Skeletal muscle tissue (tissue), 4 donors: ENCODE measurements around the gene ACOT8. TPM values are rescaled to one million over a fixed set of nuclear protein-coding genes. Genes with fewer than 3 reads are reported as not detected.

Experiments used
- H3K27ac ChIP-seq: one replicate; pipeline ENCODE4 v1.7.0; 2013; ENCODE audit warnings: mild to moderate bottlenecking, low read depth, low read length, inconsistent platforms
- H3K27me3 ChIP-seq, 3 donors: one replicate each; pipeline ENCODE4 v1.7.0; 2013; ENCODE audit warnings: low read length in 3 of 3; ENCODE audit not compliant: control insufficient read depth in 3 of 3, insufficient read depth in 3 of 3
- H3K36me3 ChIP-seq, 3 donors: one replicate each; pipeline ENCODE4 v1.7.0; 2013; ENCODE audit warnings: low read length in 3 of 3; ENCODE audit not compliant: control insufficient read depth in 3 of 3, insufficient read depth in 3 of 3
- H3K4me1 ChIP-seq, 3 donors: one replicate each; pipeline ENCODE4 v1.7.0; 2013; ENCODE audit warnings: low read length in 3 of 3, mild to moderate bottlenecking in 3 of 3; ENCODE audit not compliant: control insufficient read depth in 3 of 3, insufficient read depth in 3 of 3
- H3K4me3 ChIP-seq, 3 donors: one replicate each; pipeline ENCODE4 v1.7.0; 2013; ENCODE audit warnings: low read length in 3 of 3
- H3K9ac ChIP-seq, 3 donors: one replicate each; pipeline ENCODE4 v1.7.0; 2013; ENCODE audit warnings: low read length in 3 of 3, mild to moderate bottlenecking in 3 of 3, moderate library complexity in 2 of 3, low read depth in 1 of 3
- H3K9me3 ChIP-seq, 3 donors: one replicate each; pipeline ENCODE4 v1.7.0; 2013; ENCODE audit warnings: low read length in 3 of 3; ENCODE audit not compliant: control insufficient read depth in 3 of 3
- total RNA-seq: library from RNA; depleted of rRNA; stranded (reverse); fragments of >200 nt; gene quantifications from one replicate; pipeline ENCODE4 v1.2.3, GENCODE V29; 2014
- donor health status: Osteomylitis.

Gene ACOT8
- total RNA-seq, 1 donor from 2014 or later = 27.1 TPM

GRCh38 chr20:45818239-45818638, 39.0 kb downstream of the ACOT8 start:
- peak overlapping the region; percentile 25 for H3K27ac ChIP-seq

GRCh38 chr20:45817376-45818194, 39.6 kb downstream of the ACOT8 start:
- Histone ChIP-seq H3K27me3 (peaks cover 0 to 2% (median 0%) of the 10 kb centered on the region in 3 donors), H3K4me3 (no peak overlapping the region), H3K27ac (no peak overlapping the region), H3K9me3 (no peaks in the 10 kb centered on the region), H3K36me3 (peaks cover 2 to 10% (median 9%) of the 10 kb centered on the region in 3 donors), H3K9ac (no peak overlapping the region), H3K4me1 (peaks cover 13 to 17% (median 14%) of the 10 kb centered on the region in 3 donors)

More at GRCh38 chr20:45818239-45818638, 39.0 kb downstream of the ACOT8 start:
- no peak overlapping the region for H3K9ac ChIP-seq
- no peak overlapping the region for H3K4me3 ChIP-seq
- H3K36me3 ChIP-seq = peaks cover 5 to 13% (median 10%) of the 10 kb centered on the region in 3 donors
- peaks cover 0 to 8% (median 0%) of the 10 kb centered on the region in 3 donors for H3K27me3 ChIP-seq
- peaks cover 13 to 15% (median 15%) of the 10 kb centered on the region in 3 donors for H3K4me1 ChIP-seq
- no peaks in the 10 kb centered on the region for H3K9me3 ChIP-seq

- no peak overlapping the region for H3K9ac ChIP-seq
- no peaks in the 10 kb centered on the region for H3K27me3 ChIP-seq
- H3K9me3 ChIP-seq = no peaks in the 10 kb centered on the region
- peaks cover 12 to 17% (median 14%) of the 10 kb centered on the region in 3 donors for H3K4me1 ChIP-seq
- H3K36me3 ChIP-seq = peaks cover 2 to 9% (median 9%) of the 10 kb centered on the region in 3 donors
- no peak overlapping the region for H3K27ac ChIP-seq
- no peak overlapping the region for H3K4me3 ChIP-seq
Measured at GRCh38 chr20:45816951-45817350, 40.2 kb downstream of the ACOT8 start.

GRCh38 chr20:45814314-45814713, 42.9 kb downstream of the ACOT8 start:
- H3K36me3 ChIP-seq = peaks cover 23 to 27% (median 24%) of the 10 kb centered on the region in 3 donors
- no peak overlapping the region for H3K9ac ChIP-seq
- no peaks in the 10 kb centered on the region for H3K27me3 ChIP-seq
- H3K27ac ChIP-seq = no peak overlapping the region
- peaks cover 10 to 17% (median 15%) of the 10 kb centered on the region in 3 donors for H3K4me1 ChIP-seq
- no peaks in the 10 kb centered on the region for H3K9me3 ChIP-seq
- H3K4me3 ChIP-seq = no peak overlapping the region

- no peak overlapping the region for H3K9ac ChIP-seq
- peaks cover 29 to 32% (median 31%) of the 10 kb centered on the region in 3 donors for H3K36me3 ChIP-seq
- H3K4me1 ChIP-seq = peaks cover 10 to 17% (median 15%) of the 10 kb centered on the region in 3 donors
- H3K27me3 ChIP-seq = no peaks in the 10 kb centered on the region
- no peak overlapping the region for H3K27ac ChIP-seq
- H3K9me3 ChIP-seq = no peaks in the 10 kb centered on the region
- no peak overlapping the region for H3K4me3 ChIP-seq
Measured at GRCh38 chr20:45813489-45813888, 43.7 kb downstream of the ACOT8 start.

- Histone ChIP-seq H3K4me1 (peaks cover 10 to 17% (median 15%) of the 10 kb centered on the region in 3 donors), H3K9me3 (no peaks in the 10 kb centered on the region), H3K4me3 (peak overlapping the region; percentile 56 to 67 (median 56)), H3K36me3 (peaks cover 29 to 34% (median 31%) of the 10 kb centered on the region in 3 donors), H3K9ac (peak overlapping the region in 1 of 3 donors; percentile 51), H3K27ac (no peak overlapping the region), H3K27me3 (no peaks in the 10 kb centered on the region)
Measured at GRCh38 chr20:45813006-45813340, 44.2 kb downstream of the ACOT8 start.

- H3K36me3 ChIP-seq = peaks cover 29 to 34% (median 31%) of the 10 kb centered on the region in 3 donors
- H3K27me3 ChIP-seq = no peaks in the 10 kb centered on the region
- peaks cover 10 to 14% (median 13%) of the 10 kb centered on the region in 3 donors for H3K4me1 ChIP-seq
- peak within 1 kb of the TSS; percentile 56 to 71 (median 71) for H3K4me3 ChIP-seq
- H3K9me3 ChIP-seq = no peaks in the 10 kb centered on the region
- H3K9ac ChIP-seq = peak within 1 kb of the TSS in 2 of 3 donors; percentile 51 to 62
- H3K27ac ChIP-seq = no peak within 1 kb of the TSS
Measured at GRCh38 chr20:45812157-45813005, 44.8 kb downstream of the ACOT8 start, which contains the start of gene UBE2C. Gene UBE2C (plus strand): TSS chr20:45812644. CDS start chr20:45812696, 52 bp downstream.

- no peak overlapping the region for H3K4me3 ChIP-seq
- peaks cover 10 to 12% (median 11%) of the 10 kb centered on the region in 3 donors for H3K4me1 ChIP-seq
- H3K9me3 ChIP-seq = no peaks in the 10 kb centered on the region
- H3K36me3 ChIP-seq = peaks cover 38 to 45% (median 40%) of the 10 kb centered on the region in 3 donors
- no peak overlapping the region for H3K27ac ChIP-seq
- no peak overlapping the region for H3K9ac ChIP-seq
- H3K27me3 ChIP-seq = no peaks in the 10 kb centered on the region
Measured at GRCh38 chr20:45810191-45810970, 46.8 kb downstream of the ACOT8 start.

GRCh38 chr20:45801851-45802250, 55.3 kb downstream of the ACOT8 start:
- H3K9me3 ChIP-seq = no peaks in the 10 kb centered on the region
- peak overlapping the region in 1 of 3 donors; percentile 8 for H3K9ac ChIP-seq
- H3K4me1 ChIP-seq = peaks cover 7 to 16% (median 15%) of the 10 kb centered on the region in 3 donors
- no peaks in the 10 kb centered on the region for H3K27me3 ChIP-seq
- no peak overlapping the region for H3K4me3 ChIP-seq
- no peak overlapping the region for H3K27ac ChIP-seq
- H3K36me3 ChIP-seq = peaks cover 52 to 58% (median 55%) of the 10 kb centered on the region in 3 donors
